Ureter (tissue), 1 donor: ENCODE results near the gene RBMS2. TPM values are rescaled to one million over a fixed set of nuclear protein-coding genes. Genes with fewer than 3 reads are reported as not detected.
"Not testable (repeated sequence)": the region's sequence is repeated elsewhere in the genome, so short reads cannot be mapped to it uniquely, and the experiment has no call there.

Experiments used
- DNase-seq: peaks from one replicate; pipeline ENCODE4 v3.0.0-alpha.2; 2020; ENCODE audit warnings: low spot score
- total RNA-seq: library from RNA; stranded (reverse); gene quantifications from one replicate; pipeline ENCODE4 v1.2.4, GENCODE V29; 2023
- donor health status: DM: yes; HTN: yes; CAD: no.

The RBMS2 gene, protein sequence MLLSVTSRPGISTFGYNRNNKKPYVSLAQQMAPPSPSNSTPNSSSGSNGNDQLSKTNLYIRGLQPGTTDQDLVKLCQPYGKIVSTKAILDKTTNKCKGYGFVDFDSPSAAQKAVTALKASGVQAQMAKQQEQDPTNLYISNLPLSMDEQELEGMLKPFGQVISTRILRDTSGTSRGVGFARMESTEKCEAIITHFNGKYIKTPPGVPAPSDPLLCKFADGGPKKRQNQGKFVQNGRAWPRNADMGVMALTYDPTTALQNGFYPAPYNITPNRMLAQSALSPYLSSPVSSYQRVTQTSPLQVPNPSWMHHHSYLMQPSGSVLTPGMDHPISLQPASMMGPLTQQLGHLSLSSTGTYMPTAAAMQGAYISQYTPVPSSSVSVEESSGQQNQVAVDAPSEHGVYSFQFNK
- 49.4 TPM for total RNA-seq

DNA sequence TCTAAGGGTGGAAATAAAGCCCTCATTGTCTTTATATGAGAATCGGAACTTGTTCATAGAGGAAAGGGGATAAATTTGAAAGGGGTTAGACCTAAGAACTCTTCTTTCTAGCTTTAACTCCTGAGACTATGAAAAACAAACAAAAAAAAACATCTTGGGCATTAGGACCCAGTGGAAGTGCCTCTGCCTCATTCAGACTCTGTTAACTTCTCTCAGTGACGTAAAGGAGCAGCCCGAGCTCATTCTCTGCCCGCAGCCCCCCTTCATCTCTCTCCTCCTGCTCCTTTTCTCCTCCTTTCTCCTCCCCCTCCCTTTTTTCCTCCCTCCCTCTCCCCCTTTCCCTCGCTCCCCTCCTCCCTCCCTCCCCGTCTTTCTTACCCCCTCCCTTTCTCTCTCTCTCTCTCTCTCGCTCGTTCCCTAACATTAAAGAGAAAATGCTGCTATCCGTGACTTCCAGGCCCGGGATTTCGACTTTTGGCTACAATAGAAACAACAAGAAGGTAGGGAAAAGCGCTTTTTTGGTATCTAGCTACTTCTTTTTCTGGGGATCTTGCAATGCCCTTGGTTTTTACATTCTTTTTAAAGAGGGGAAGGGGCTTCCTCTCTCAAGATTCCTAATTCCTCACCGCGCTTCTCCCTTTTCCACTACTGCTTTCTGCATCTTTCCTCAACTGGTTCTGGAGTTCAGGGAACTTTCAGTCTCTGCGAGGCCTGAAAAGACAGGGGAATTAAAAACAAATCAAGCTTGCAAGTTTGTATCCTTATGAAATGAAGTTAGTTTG lies at the start of gene RBMS2:
Gene RBMS2 (plus strand): TSS at position 231 of the 782 bp plus-strand sequence. CDS start 204 bp downstream, at position 435.
- DNase-seq, result peak; percentile 79

DNA sequence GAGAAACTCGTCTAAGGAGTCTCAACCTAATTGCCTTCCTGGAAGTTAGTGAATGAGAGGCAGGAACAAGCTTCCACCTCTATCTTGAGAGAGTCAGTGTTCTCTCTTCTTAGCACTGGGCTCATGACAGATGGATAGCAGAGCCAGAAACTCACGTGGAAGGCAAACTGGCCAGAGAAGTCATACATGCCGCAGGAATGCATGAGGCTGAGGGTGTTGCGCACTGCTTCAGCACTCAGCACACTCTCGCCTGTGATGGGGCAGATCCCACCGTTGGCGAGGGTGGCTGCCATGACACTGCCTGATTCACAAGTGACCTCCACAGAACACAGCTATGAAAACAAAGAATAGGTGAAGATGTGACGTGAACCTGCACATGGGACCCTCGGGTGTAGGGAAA lies 47.2 kb upstream of the RBMS2 start:
- DNase-seq, result no peak

DNA sequence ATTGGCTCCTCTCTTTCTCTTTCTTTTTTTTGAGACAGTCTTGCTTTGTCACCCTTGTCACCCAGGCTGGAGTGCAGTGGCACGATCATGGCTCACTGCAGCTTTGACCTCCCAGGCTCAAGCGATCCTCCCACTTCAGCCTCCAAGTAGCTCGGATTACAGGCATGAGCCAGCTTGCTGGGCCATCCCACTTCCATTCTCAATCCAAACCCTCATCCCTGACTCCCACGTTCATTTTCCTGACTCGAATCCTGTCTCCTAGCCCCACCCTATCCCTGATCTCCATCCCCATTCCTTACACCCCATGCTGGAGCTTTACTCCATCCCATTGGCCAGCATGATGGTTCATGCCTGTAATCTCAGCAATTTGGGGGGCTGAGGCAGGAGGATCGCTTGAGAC lies 45.5 kb upstream of the RBMS2 start:
- no peak for DNase-seq

DNA sequence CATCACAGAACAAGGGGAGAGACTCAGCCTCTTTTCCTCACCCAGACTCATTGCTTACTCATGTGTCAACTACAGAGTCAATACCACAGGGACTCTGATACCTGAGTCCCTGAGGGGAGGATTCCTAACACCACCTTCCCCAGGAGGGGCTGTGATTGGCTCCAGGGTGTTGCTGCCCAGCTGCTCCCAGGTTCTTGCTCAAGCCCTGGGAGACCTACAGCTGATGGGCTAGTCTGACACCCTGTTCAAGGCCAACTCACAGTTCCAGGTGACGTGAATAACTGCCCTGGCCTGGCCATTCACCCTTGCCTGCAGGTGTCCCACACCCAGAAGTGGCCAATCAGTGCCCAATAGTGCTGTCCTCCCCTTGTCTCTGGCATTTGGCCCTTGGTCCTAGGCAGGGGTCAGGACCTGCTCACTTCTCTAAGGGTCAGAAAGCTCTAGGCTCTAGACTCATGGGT lies 44.6 kb upstream of the RBMS2 start:
- no peak for DNase-seq

DNA sequence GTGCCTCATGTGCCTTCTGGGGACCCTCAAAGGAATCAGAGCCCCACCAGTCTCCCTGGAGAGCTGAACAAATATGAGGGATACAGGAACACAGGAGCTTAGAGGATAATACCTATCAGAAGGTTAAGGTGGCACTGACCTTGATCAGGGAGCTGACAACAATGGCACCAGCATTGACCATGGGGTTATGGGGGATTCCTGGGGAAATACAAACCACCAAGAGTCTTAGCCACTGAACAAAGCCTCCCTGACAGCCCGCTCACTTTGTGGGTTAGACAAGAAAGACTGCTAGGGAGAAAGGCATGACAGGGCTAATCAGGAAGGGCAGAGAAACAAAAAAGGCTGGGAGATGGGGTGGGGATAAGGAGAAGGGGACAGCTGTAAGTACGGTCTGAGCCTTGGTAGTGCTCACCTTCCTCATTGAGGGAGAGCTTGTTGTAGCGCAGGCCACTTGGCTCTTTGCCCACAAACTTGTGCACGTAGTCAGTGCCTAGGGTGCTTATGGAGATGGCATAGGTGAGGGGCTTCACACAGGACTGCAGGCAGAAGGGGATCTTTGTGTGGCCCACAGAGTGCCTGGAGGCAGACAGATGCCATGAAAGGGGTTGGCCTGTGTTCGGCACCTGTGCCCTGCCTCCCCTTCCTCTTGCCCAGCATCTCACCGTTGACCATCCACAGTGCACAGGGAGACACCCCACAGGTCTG lies 43.9 kb upstream of the RBMS2 start:
- no peak for DNase-seq

DNA sequence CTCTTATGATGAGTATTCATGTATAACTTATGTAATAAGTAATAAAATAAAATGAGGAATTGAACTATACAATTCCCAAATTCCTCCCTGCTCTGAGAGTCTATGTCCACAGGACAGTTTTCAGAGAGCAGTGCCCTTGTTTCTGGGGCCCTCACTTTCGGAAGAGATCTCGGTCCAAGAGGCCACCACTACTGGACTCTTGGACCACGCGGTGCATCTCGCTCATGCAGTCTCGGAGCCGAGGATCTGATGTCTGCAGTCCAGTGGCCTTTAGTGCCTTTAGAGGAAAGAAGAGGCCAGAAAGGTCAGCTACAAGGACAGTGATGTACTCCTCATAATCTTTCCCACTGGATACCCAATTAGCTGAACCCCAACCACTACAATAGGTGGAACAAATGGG lies 42.0 kb upstream of the RBMS2 start:
- no peak for DNase-seq

DNA sequence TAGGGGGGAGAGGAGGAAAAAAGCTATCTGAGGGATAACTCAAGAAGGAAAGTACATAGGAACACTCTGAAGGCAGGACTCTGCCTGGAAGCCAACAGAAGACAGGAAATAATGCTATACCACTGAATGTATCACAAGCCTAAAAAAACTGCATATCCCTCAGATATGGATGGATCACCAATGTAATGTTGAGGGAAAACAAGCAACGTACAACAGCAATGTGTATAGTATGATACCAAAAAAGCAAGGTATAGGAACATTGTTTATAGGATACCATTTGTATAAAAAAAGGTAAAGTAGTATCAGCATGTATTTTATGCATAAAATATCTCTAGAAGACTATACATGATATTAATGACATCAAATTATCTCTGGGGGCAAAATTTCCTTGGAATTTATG lies 37.1 kb upstream of the RBMS2 start:
- no peak for DNase-seq

DNA sequence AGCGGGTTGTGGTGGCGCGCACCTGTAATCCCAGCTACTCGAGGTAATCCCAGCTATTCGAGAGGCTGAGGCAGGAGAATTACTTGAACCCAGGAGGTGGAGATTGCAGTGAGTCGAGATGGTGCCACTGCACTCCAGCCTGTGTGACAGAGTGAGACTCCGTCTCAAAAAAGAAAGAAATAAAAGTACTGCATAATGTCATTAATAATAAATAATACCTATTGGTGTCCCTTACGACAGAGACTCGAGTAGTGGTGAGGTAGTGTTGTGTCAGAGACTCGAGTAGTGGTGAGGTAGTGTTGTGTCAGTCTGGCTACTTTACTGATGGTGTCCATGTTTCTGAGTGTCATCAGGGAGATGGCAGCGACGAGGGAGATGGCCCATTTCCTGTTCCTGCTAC lies 34.9 kb upstream of the RBMS2 start:
- DNase-seq, result no peak

DNA sequence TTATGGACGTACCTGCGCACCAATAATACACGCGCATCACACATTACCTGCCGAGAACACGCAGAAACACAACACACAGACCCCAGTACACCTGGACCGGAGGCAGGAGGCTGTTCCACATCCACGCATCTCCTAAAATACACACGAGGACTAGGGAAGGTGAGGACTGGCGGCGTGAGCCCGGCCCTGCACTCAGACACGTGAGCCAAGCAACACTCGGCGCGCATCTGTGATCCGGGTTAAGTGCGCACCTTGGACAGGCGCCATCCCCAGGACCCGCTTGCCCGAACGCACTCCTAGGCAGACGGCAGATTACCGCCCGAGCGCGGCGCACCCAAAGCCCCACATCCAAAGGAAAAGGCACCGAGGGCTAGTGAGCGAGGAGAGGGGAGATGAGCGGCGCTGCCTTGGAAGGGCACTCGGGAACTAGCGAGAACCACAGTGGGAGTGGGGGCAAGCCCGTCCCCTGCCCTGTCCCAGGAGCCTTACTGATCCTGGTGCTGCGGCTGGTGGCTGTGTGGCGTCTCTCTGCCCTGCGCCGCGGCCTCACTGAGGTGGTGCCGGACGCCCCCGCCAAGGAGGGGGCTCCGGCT lies 34.1 kb upstream of the RBMS2 start:
- no peak for DNase-seq

DNA sequence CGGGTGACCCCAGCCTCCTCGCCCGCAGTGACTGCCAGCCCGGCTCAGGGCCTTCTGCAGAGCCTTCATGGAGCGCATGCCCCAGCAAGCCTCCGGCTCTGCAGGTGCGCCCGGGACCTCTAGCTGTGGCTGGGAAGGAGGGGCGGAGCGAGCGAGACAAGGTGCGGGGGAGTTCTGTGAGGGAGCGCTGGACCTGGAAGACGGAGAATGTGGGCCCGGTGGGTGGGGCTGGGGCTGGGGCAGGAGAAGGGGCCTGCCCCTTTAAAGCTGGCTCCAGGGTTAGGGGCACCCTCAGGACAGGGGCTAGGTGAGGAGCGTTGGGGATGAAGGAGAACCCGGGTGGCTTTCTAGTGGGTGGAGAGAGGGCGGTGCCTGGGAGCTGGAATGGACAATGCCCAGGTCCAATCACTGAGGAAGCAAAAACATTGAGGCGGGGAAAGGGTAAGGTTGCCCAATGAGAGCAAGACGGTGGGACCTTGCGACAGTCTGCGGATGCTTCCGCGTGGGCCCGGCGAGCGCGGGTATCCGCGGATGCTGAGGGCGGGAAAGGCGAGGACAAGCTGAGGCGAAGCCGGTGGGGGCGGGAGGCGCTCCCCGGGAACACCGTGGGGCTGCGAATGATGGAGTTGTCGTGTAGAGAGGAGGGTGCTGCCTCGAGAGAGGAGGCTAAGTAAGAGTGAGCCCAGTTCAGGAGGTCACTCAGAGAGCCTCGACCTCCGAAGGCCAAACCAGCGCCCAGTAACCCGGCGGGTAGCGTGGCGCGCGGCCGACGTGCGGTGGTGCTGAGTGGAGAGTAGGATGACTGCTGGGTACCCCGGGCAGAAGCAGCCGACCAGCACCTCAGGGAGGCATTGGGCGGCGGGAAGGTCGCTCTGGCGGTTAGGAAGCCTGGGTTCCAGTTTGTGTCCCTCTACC lies 33.3 kb upstream of the RBMS2 start, which contains the start of gene GLS2:
Gene GLS2 (minus strand): TSS at position 121 of the 915 bp plus-strand sequence. CDS start 43 bp downstream, at position 78.
- DNase-seq, result peak; percentile 86

DNA sequence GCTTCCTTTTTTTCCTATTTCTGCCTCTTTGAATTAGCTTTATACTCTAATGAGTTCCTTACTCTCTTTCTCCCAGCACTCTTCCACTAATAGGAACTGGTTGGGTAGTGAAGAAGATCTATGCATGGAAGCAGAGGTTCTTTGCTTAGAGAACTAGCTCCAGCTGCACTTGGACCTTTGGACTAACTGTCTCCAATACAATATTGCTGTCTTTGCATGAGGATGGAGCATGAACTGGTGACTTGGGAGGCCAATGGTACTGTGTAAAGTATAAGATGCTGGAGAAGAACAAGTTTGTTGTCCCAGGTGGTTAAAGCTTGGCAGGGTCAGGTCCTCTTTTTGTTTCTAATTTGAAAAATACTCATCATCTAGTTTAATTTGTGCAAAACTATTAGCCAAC lies 31.3 kb upstream of the RBMS2 start:
- no peak for DNase-seq

DNA sequence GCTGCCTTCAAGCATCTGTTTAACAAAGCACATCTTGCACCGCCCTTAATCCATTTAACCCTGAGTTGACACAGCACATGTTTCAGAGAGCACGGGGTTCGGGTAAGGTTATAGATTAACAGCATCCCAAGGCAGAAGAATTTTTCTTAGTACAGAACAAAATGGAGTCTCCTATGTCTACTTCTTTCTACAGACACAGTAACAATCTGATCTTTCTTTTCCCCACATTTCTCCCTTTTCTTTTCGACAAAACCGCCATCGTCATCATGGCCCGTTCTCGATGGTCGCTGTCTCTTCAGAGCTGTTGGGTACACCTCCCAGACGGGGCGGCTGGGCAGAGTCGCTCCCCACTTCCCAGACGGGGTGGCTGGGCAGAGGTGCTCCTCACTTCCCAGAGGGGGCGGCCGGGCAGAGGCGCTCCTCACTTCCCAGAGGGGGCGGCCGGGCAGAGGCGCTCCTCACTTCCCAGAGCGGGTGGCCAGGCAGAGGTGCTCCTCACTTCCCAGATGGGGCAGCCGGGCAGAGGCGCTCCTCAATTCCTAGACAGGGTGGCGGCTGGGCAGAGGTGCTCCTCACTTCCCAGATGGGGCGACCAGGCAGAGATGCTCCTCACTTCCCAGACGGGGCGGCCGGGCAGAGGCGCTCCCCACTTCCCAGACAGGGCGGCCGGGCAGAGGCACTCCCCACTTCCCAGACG lies 28.1 kb upstream of the RBMS2 start:
- not testable (repeated sequence) for DNase-seq

DNA sequence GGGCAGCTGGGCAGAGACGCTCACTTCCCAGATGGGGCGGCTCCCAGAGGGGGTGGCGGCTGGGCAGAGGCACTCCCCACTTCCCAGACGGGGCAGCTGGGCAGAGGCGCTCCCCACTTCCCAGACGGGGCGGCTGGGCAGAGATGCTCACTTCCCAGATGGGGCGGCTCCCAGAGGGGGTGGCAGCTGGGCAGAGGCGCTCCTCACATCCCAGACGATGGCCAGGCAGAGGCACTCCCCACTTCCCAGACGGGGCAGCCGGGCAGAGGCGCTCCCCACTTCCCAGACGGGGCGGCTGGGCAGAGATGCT lies 27.6 kb upstream of the RBMS2 start:
- DNase-seq, result not testable (repeated sequence)

DNA sequence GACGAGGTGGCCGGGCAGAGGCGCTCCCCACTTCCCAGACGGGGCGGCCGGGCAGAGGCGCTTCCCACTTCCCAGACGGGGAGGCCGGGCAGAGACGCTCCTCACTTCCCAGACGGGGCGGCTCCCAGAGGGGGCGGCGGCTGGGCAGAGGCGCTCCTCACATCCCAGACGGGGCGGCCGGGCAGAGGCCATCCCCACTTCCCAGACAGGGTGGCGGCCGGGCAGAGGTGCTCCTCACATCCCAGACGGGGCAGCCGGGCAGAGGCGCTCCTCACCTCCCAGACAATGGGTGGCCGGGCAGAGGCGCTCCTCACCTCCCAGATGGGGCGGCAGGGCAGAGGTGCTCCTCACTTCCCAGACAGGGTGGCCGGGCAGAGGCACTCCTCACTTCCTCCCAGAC lies 27.1 kb upstream of the RBMS2 start:
- DNase-seq, result not testable (repeated sequence)

DNA sequence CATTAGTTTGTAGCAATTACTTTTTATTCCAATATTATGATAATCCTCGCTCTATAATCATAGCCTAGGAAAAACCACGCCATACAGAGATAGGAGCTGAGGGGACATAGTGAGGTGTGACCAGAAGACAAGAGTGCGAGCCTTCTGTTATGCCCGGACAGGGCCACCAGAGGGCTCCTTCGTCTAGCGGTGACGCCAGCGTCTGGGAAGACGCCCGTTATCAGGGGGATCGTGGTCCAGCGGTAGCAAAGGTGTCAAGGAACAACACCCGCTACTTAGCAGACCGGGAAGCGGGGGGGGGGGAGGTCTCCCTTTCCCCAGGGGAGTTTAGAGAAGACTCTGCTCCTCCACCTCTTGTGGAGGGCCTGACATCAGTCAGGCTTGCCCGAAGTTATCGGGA lies 24.9 kb upstream of the RBMS2 start:
- DNase-seq, result peak; percentile 51

DNA sequence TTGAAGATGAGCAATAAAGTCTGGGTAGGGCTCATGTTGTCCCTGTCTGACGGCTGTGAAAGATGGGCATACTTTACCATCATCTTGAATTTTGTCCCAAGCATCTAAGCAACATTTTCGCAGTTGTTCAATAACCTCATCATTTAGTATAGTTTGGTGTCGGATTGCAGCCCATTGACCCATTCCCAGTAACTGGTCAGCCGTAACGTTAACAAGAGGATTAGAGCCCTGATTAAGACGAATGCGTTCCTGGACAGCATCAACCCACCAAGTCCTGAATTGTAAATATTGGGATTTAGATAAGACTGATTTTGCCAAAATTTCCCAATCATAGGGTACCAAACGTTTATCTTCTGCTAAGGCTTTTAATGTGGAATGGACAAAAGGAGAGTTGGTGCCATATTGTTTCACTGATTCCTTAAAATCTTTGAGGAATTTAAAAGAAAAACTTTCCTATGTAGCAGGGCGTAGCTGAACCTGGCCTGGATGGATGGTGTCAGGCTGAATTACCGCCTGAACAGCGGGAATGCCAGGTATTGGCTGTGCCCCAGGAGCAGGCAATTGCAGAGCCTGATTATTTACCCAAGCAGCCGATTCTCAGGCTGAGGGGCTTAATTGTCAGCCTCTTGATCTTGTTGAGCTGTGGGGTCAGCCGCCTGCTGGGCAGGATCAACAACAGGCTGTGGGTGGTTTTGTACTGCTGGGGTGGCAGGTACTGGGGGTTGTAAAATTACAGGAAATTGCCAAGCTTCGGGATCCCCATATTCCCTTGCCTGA lies 23.3 kb upstream of the RBMS2 start:
- DNase-seq, result not testable (repeated sequence)

DNA sequence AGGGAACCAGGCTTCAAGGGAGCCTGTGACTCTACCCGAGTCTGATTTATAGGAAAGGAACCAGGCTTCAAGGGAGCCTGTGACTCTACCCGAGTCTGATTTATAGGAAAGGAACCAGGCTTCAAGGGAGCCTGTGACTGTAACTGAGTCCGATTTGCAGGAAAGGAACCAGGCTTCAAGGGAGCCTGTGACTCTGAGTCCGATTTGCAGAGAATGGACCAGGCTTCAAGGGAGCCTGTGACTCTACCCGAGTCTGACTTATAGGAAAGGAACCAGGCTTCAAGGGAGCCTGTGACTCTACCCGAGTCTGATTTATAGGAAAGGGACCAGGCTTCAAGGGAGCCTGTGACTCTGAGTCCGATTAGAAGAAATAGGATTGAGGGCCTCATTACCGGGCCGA lies 22.2 kb upstream of the RBMS2 start:
- DNase-seq, result not testable (repeated sequence)

DNA sequence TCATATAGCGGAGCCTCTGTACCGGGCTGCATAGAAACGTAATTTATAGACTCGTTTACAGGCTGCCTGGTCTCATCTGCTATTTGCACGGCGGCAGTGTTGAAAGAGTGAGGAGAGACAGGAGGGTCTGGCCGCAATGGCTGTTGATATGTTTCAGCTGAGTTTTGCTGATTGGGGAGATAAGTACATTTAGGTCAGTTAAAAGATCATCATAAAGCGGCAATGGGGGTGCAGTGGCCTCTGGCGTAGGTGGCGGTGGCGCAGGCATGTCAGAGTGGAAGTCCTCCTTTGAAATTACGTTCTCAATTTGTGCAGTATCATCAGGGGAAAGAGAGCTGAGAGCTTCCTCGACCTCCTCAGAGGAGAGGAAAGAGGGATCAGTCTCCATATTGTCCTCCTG lies 21.7 kb upstream of the RBMS2 start:
- DNase-seq, result not testable (repeated sequence)

DNA sequence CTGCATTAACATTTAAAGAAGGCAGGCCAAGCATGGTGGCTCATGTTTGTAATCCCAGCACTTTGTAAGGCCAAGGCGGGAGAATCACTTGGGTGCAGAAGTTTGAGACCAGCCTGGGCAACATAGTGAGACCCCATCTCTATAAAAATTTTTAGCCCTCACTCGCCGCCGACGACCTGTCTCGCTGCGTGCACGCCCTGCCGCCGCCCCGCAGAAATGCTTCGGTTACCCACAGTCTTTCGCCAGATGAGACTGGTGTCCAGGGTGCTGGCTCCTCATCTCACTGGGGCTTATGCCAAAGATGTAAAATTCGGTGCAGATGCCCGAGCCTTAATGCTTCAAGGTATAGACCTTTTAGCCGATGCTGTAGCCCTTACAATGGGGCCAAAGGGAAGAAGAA lies 10.8 kb upstream of the RBMS2 start:
- no peak for DNase-seq

DNA sequence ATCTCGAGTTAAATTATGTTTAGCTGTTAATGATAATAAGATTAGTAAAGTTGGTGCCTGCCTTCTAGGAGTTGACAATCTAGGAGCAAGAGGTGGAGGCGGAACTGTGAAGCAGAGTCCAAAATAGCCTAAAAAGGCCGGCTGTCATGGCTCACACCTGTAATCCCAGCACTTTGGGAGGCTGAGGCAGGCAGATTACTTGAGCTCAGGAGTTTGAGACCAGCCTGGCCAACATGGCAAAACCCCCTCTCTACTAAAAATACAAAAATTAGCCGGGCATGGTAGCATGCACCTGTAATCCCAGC lies 7.7 kb upstream of the RBMS2 start:
- not testable (repeated sequence) for DNase-seq
